SJCRH30 (cell line): Measurements from ENCODE around the gene GDPD3. TPM values are rescaled to one million over a fixed set of nuclear protein-coding genes. Genes with fewer than 3 reads are reported as not detected.
"Not testable (repeated sequence)": the region's sequence is repeated elsewhere in the genome, so short reads cannot be mapped to it uniquely, and the experiment has no call there.

Experiments
- DNase-seq, 2 experiments: peaks; one replicate each; pipeline ENCODE4 v3.0.0-alpha.2; 2015 to 2020
- H3K27ac ChIP-seq: fragments of 250-450 bp; sonication (Bioruptor Pico); 2 replicates; pipeline ENCODE4 v1.5.1; 2020; ENCODE audit warnings: mild to moderate bottlenecking, moderate library complexity
- H3K27me3 ChIP-seq: fragments of 250-450 bp; sonication (Bioruptor Pico); 2 replicates; pipeline ENCODE4 v1.5.1; 2020; ENCODE audit warnings: mild to moderate bottlenecking, moderate library complexity
- H3K36me3 ChIP-seq: fragments of 250-450 bp; sonication (Bioruptor Pico); 2 replicates; pipeline ENCODE4 v1.5.1; 2020; ENCODE audit warnings: mild to moderate bottlenecking, moderate library complexity
- H3K4me1 ChIP-seq: fragments of 250-450 bp; sonication (Bioruptor Pico); 2 replicates; pipeline ENCODE4 v1.5.1; 2020; ENCODE audit warnings: mild to moderate bottlenecking, moderate library complexity
- H3K4me3 ChIP-seq: fragments of 250-450 bp; sonication (Bioruptor Pico); 2 replicates; pipeline ENCODE4 v1.5.1; 2020; ENCODE audit warnings: mild to moderate bottlenecking, moderate library complexity
- H3K9me3 ChIP-seq: fragments of 250-450 bp; sonication (Bioruptor Pico); replicated peaks from 2 replicates; pipeline ENCODE4 v1.5.1; 2020; ENCODE audit warnings: mild to moderate bottlenecking, moderate library complexity
- total RNA-seq: library from RNA; depleted of rRNA; stranded (reverse); fragments of >200 nt; shearing (Covaris generic); gene quantifications from 2 replicates; pipeline ENCODE4 v1.2.3, GENCODE V29; 2014

GDPD3 gene
- total RNA-seq, 1 experiment from 2014 or later, result 1.0 TPM

- H3K27ac ChIP-seq, result no peak overlapping the region
- no peaks in the 10 kb centered on the region for H3K36me3 ChIP-seq
- no peak for DNase-seq
- H3K27me3 ChIP-seq, result no peaks in the 10 kb centered on the region
- H3K4me1 ChIP-seq, result no peaks in the 10 kb centered on the region
- no peak overlapping the region for H3K4me3 ChIP-seq
- H3K9me3 ChIP-seq, result no peaks in the 10 kb centered on the region
Measured at GRCh38 chr16:30137897-30138296, 24.6 kb upstream of the GDPD3 start.

- no peak for DNase-seq
- Histone ChIP-seq H3K4me1 (no peaks in the 10 kb centered on the region), H3K36me3 (no peaks in the 10 kb centered on the region), H3K9me3 (no peaks in the 10 kb centered on the region), H3K27me3 (no peaks in the 10 kb centered on the region), H3K27ac (no peak overlapping the region), H3K4me3 (no peak overlapping the region)
Measured at GRCh38 chr16:30136971-30137605, 23.8 kb upstream of the GDPD3 start.

- Histone ChIP-seq H3K27ac (no peak overlapping the region), H3K4me3 (no peak overlapping the region), H3K9me3 (no peaks in the 10 kb centered on the region), H3K4me1 (no peaks in the 10 kb centered on the region), H3K27me3 (no peaks in the 10 kb centered on the region), H3K36me3 (no peaks in the 10 kb centered on the region)
- DNase-seq, result no peak
Measured at GRCh38 chr16:30132591-30132990, 19.3 kb upstream of the GDPD3 start.

DNA sequence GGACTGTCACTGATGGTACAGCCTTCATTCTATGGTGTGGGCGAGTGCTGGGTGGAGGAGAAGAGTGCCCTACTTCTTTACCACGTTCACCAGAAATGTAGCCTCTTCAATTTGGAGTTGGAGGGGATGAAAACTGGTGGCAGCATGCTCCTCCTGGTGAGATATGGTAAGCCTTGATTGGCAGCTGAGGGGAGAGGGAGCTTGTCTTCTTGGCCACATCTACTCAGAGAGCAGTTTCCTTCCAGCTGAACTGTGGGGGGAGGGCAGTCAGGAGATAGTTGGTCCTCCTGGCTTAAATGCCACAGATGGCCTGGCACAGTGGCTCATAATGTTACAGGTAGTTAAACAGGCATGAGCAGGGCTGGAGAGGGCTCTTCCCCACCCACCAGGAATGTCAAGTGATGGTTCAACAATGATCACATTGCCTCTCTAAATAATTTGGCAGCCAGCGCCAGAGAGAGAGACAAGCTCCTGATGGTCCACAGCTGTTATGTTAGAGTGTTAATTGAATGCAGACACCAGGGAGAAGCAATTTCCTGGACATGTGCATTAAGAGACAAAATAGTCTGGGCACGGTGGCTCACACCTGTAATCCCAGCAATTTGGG, 18.6 kb upstream of the GDPD3 start:
- DNase-seq, result no peak

DNA sequence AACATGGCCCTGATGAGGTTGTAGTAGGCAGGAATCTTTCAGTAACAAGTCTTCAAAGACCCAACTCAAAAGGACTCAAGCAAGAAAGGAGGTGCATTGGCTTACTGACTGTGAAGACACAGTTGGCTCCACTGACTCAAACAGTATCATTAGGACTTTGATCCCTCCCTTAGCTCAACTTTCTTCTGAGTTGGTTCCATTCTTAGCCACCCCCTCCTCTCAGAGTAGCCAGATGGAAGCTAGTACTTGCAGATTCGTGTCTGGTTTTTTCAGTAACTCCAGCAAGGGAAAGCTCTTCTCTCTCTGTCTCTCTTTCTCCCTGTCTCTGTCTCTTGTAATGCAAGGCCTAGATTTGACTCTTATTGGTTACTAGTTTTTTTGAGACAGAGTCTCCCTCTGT, 14.7 kb upstream of the GDPD3 start:
- DNase-seq, result no peak
- H3K27ac ChIP-seq, result no peak overlapping the region
- H3K27me3 ChIP-seq, result no peaks in the 10 kb centered on the region
- H3K36me3 ChIP-seq, result no peaks in the 10 kb centered on the region
- H3K4me1 ChIP-seq, result no peaks in the 10 kb centered on the region
- no peak overlapping the region for H3K4me3 ChIP-seq
- no peaks in the 10 kb centered on the region for H3K9me3 ChIP-seq

More for the DNA sequence above, 18.6 kb upstream of the GDPD3 start:
- H3K4me1 ChIP-seq, result no peaks in the 10 kb centered on the region
- H3K4me3 ChIP-seq, result no peak overlapping the region
- no peaks in the 10 kb centered on the region for H3K9me3 ChIP-seq
- H3K27me3 ChIP-seq, result no peaks in the 10 kb centered on the region
- no peaks in the 10 kb centered on the region for H3K36me3 ChIP-seq
- no peak overlapping the region for H3K27ac ChIP-seq

GRCh38 chr16:30125690-30126089, 12.4 kb upstream of the GDPD3 start:
- H3K27me3 ChIP-seq, H3K4me3 ChIP-seq, H3K36me3 ChIP-seq, H3K27ac ChIP-seq, DNase-seq, H3K9me3 ChIP-seq, H3K4me1 ChIP-seq: not testable (repeated sequence)

- Histone ChIP-seq H3K9me3 (no peaks in the 10 kb centered on the region), H3K4me1 (no peaks in the 10 kb centered on the region), H3K27ac (no peak overlapping the region), H3K4me3 (no peak overlapping the region), H3K36me3 (no peaks in the 10 kb centered on the region), H3K27me3 (no peaks in the 10 kb centered on the region)
- DNase-seq, result no peak
Measured at GRCh38 chr16:30124985-30125379, 11.6 kb upstream of the GDPD3 start.

DNA sequence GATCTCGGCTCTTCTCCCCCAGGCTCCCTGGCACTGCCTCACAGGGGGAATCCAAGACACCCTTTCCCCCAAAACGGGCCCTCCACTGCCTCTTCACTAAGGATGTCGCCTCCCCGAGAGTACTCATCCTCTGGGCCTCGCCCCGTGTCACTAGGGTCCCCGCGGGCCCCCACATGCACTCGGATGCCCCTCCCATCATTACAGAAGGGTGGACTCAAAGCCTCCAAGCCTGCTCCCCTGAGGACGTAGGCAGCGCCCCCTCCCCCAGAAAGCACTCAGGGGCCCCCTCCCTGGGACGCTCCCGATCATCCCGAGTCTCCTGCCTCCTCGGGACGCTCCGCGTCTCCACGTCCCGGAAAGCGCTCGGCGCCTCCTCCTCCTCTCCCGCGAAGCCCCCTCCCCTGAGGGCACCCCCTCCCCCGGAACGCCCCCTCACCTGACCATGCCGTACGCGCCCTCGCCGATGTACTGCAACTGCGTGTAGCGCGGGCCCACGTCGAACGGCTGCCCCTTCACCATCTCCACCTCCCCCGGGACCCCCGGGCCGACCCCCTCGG, 9.3 kb upstream of the GDPD3 start:
- H3K4me3 ChIP-seq, result peak overlapping the region; percentile 83
- no peaks in the 10 kb centered on the region for H3K9me3 ChIP-seq
- H3K27ac ChIP-seq, result peak overlapping the region; percentile 37; the same call in 1 of the 2 replicates
- no peaks in the 10 kb centered on the region for H3K36me3 ChIP-seq
- DNase-seq, result peak; percentile 20 to 26
- H3K4me1 ChIP-seq, result no peaks in the 10 kb centered on the region
- H3K27me3 ChIP-seq, result no peaks in the 10 kb centered on the region

GRCh38 chr16:30121741-30122571, 8.6 kb upstream of the GDPD3 start:
- no peaks in the 10 kb centered on the region for H3K4me1 ChIP-seq
- H3K36me3 ChIP-seq, result no peaks in the 10 kb centered on the region
- H3K27me3 ChIP-seq, result no peaks in the 10 kb centered on the region
- DNase-seq, result no peak
- no peaks in the 10 kb centered on the region for H3K9me3 ChIP-seq
- H3K4me3 ChIP-seq, result peak overlapping the region; percentile 83
- peak overlapping the region; percentile 37; the same call in 1 of the 2 replicates for H3K27ac ChIP-seq

GRCh38 chr16:30120340-30121105, 7.2 kb upstream of the GDPD3 start:
- no peaks in the 10 kb centered on the region for H3K9me3 ChIP-seq

DNA sequence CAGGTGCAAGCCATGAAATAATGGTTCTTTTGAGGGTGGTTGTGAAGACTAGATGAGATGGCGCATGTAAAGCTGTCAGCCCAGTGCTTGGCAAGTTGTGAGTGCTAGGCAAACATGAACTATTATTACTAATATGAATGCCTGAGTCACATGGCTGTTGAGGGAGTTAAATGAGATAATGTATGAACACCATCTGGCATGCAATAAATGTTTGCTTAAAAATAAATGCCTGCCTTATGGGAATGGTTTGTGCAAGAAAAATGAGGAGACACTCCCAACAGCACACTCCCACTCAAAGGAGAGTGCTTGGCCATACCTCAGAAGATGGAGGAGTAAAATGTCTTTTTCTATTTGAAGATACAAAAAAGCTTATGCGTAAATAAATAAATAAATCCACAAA, 6.1 kb upstream of the GDPD3 start:
- Histone ChIP-seq H3K9me3 (no peaks in the 10 kb centered on the region), H3K4me3 (no peak overlapping the region), H3K4me1 (no peaks in the 10 kb centered on the region), H3K27ac (no peak overlapping the region), H3K36me3 (no peaks in the 10 kb centered on the region), H3K27me3 (no peaks in the 10 kb centered on the region)
- no peak for DNase-seq

More at GRCh38 chr16:30120340-30121105, 7.2 kb upstream of the GDPD3 start:
- H3K36me3 ChIP-seq, result no peaks in the 10 kb centered on the region
- no peak overlapping the region for H3K4me3 ChIP-seq
- H3K27ac ChIP-seq, result no peak overlapping the region
- DNase-seq, result no peak
- H3K27me3 ChIP-seq, result no peaks in the 10 kb centered on the region
- no peaks in the 10 kb centered on the region for H3K4me1 ChIP-seq

DNA sequence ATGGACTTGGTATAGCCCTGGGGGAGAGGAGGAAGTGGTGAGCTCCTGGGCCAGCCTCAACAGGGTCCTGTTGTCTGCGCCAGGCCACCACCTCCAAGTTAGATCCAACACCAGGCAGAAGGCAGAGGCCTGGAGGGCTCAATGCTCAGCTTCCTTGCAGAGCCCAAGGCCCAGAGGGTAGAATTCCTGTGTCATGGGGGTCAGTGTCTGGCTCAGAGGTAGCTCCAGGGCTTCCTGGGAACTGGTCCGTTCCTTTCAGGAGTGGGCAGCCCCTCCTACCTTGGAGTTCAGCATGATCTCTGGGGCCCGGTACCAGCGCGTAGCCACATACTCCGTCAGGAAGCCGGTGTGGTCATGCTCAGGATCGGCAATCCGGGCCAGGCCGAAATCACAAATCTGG, 4.4 kb upstream of the GDPD3 start:
- DNase-seq, result no peak
- H3K36me3 ChIP-seq, result no peaks in the 10 kb centered on the region

GRCh38 chr16:30116291-30117207, 3.2 kb upstream of the GDPD3 start:
- no peak for DNase-seq
- H3K9me3 ChIP-seq, result no peaks in the 10 kb centered on the region
- no peak overlapping the region for H3K27ac ChIP-seq
- no peaks in the 10 kb centered on the region for H3K27me3 ChIP-seq
- no peak overlapping the region for H3K4me3 ChIP-seq
- no peaks in the 10 kb centered on the region for H3K4me1 ChIP-seq
- no peaks in the 10 kb centered on the region for H3K36me3 ChIP-seq

More for the DNA sequence above, 4.4 kb upstream of the GDPD3 start:
- no peaks in the 10 kb centered on the region for H3K27me3 ChIP-seq
- H3K4me3 ChIP-seq, result no peak overlapping the region
- H3K4me1 ChIP-seq, result no peaks in the 10 kb centered on the region
- no peak overlapping the region for H3K27ac ChIP-seq
- H3K9me3 ChIP-seq, result no peaks in the 10 kb centered on the region

DNA sequence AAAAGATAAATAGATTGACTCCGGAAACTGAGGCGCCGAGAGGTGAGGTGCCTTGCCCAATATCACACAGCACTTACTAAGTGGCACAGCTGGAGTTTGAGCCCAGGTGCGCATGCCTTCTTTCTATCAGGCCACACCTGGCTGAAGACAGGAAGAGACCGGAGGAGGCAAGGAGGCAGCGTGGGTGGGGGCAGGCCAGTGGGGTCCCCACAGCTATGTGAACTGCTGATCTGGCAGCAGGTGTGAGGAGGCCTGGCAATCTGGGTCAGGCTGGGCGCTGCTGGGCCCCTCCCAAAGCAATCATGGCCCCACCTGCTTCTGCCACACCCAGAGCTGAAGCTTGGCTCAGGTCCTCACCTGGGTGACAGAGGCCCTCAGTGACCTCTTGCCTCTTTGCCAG, 1.9 kb upstream of the GDPD3 start:
- no peak overlapping the region for H3K27ac ChIP-seq
- no peak overlapping the region for H3K4me3 ChIP-seq
- no peaks in the 10 kb centered on the region for H3K36me3 ChIP-seq
- peaks cover 6% of the 10 kb centered on the region for H3K4me1 ChIP-seq
- DNase-seq, result no peak
- no peaks in the 10 kb centered on the region for H3K27me3 ChIP-seq
- H3K9me3 ChIP-seq, result no peaks in the 10 kb centered on the region
